Osteoblast (primary cell): ENCODE results near the gene LGMN. TPM values are rescaled to one million over a fixed set of nuclear protein-coding genes. Genes with fewer than 3 reads are reported as not detected.

Experiments used
- DNase-seq: peaks from one replicate; pipeline ENCODE4 v3.0.0; 2011; ENCODE audit warnings: low spot score, mixed read lengths; ENCODE audit not compliant: insufficient read length; ENCODE audit errors: missing footprints
- H2AFZ ChIP-seq: 2 replicates; pipeline ENCODE4 v1.6.0; 2011; ENCODE audit warnings: mild to moderate bottlenecking, low read length
- H3K27ac ChIP-seq: 2 replicates; pipeline ENCODE4 v1.5.1; 2011; ENCODE audit warnings: mild to moderate bottlenecking, low read depth, low read length, moderate library complexity
- H3K27me3 ChIP-seq: 2 replicates; pipeline ENCODE4 v1.6.0; 2012; ENCODE audit warnings: mild to moderate bottlenecking, control low read depth, inconsistent platforms, low read length, moderate library complexity; ENCODE audit not compliant: insufficient read depth
- H3K36me3 ChIP-seq: 2 replicates; pipeline ENCODE4 v1.5.1; 2011; ENCODE audit warnings: mild to moderate bottlenecking, low read length, control low read depth, moderate library complexity; ENCODE audit not compliant: insufficient read depth
- H3K4me1 ChIP-seq: 2 replicates; pipeline ENCODE4 v1.5.1; 2011; ENCODE audit warnings: mild to moderate bottlenecking, low read length, control low read depth, moderate library complexity; ENCODE audit not compliant: insufficient read depth
- H3K4me2 ChIP-seq: 2 replicates; pipeline ENCODE4 v1.6.0; 2011; ENCODE audit warnings: mild to moderate bottlenecking, low read length; ENCODE audit not compliant: insufficient read depth
- H3K4me3 ChIP-seq: fragments of 200-600 bp; sonication (generic); 3 replicates; pipeline ENCODE4 v1.5.1; 2012; ENCODE audit warnings: mild to moderate bottlenecking, low read length, inconsistent platforms; ENCODE audit not compliant: insufficient read depth
- H3K79me2 ChIP-seq: 2 replicates; pipeline ENCODE4 v1.6.0; 2012; ENCODE audit warnings: mild to moderate bottlenecking, low read length, control low read depth, inconsistent platforms; ENCODE audit not compliant: insufficient read depth
- H3K9me3 ChIP-seq: 2 replicates; pipeline ENCODE4 v1.5.1; 2011; ENCODE audit warnings: low read depth, low read length, control low read depth
- H4K20me1 ChIP-seq: 2 replicates; pipeline ENCODE4 v1.6.0; 2012; ENCODE audit warnings: mild to moderate bottlenecking, low read length, control low read depth; ENCODE audit not compliant: insufficient read depth
- CTCF ChIP-seq: IDR thresholded peaks from 2 replicates; pipeline ENCODE4 v1.5.1; 2011; ENCODE audit warnings: mild to moderate bottlenecking, low read depth, low read length, moderate library complexity; ENCODE audit errors: extremely low read depth
- total RNA-seq: library from RNA; depleted of rRNA; stranded (reverse); fragments of >200 nt; gene quantifications from 2 replicates; pipeline ENCODE4 v1.2.3, GENCODE V29; 2012

The LGMN gene
- 67.5 and 89.4 TPM in 2 replicates for total RNA-seq

- H3K27ac ChIP-seq, result peak within 1 kb of the TSS; percentile 85
- H3K36me3 ChIP-seq, result no peaks in the 10 kb centered on the region
- peak within 1 kb of the TSS; percentile 97 for H3K4me2 ChIP-seq
- no peaks in the 10 kb centered on the region for H4K20me1 ChIP-seq
- H3K4me1 ChIP-seq, result peaks cover 18% of the 10 kb centered on the region
- H2AFZ ChIP-seq, result peak within 1 kb of the TSS; percentile 83
- peak within 1 kb of the TSS; percentile 86 for H3K4me3 ChIP-seq
- no peaks in the 10 kb centered on the region for H3K9me3 ChIP-seq
- peak; percentile 96 for DNase-seq
- TF ChIP-seq CTCF, result no peak
- no peaks in the 10 kb centered on the region for H3K79me2 ChIP-seq
- H3K27me3 ChIP-seq, result peaks cover 15% of the 10 kb centered on the region
These were observed at the start of gene LGMN for GRCh38 chr14:92748259-92749016. LGMN (minus strand) TSS chr14:92748627; CDS start chr14:92732786, 15,841 bp downstream.

- Histone ChIP-seq H3K36me3 (peaks cover 23% of the 10 kb centered on the region), H3K27me3 (no peaks in the 10 kb centered on the region), H3K4me1 (peaks cover 16% of the 10 kb centered on the region), H3K4me3 (peak overlapping the region; percentile 94), H3K79me2 (peaks cover 52% of the 10 kb centered on the region), H3K4me2 (peak overlapping the region; percentile 74), H3K27ac (peak overlapping the region; percentile 97), H4K20me1 (peaks cover 8% of the 10 kb centered on the region), H2AFZ (no peak overlapping the region), H3K9me3 (no peaks in the 10 kb centered on the region)
- DNase-seq, result no peak
- TF ChIP-seq CTCF, result no peak
These were observed 46.5 kb upstream of the LGMN start for GRCh38 chr14:92794961-92795360.

DNA sequence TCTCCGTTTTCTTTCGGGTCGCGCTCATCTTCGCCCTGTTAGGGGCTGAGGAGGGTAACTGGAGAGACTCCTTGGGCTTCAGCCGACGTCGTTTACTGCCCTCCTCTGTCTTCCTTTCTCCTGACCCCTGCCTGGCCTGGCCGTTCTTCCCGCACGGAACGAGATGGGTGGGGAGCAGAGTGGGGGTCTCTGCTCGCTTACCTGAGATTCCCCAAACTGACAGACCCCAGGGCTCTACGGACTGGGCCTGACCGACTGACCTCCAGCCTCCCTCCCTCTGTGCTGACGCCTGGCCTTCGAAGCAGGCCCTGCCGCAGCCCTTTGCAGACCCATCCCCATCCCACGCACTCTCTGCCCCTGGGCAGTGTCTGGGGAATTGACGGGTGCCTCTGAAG is 46.1 kb upstream of the LGMN start:
- H3K27me3 ChIP-seq, result no peaks in the 10 kb centered on the region
- DNase-seq, result no peak

More for the DNA sequence above, 46.1 kb upstream of the LGMN start:
- no peak for TF ChIP-seq CTCF
- H3K36me3 ChIP-seq, result peaks cover 21% of the 10 kb centered on the region
- peaks cover 47% of the 10 kb centered on the region for H3K79me2 ChIP-seq
- H3K4me3 ChIP-seq, result peak overlapping the region; percentile 94
- peaks cover 5% of the 10 kb centered on the region for H4K20me1 ChIP-seq
- peak overlapping the region; percentile 74 for H3K4me2 ChIP-seq
- peaks cover 16% of the 10 kb centered on the region for H3K4me1 ChIP-seq
- H2AFZ ChIP-seq, result peak overlapping the region; percentile 79
- H3K27ac ChIP-seq, result peak overlapping the region; percentile 97
- no peaks in the 10 kb centered on the region for H3K9me3 ChIP-seq
